GM19043 (cell line): Measurements from ENCODE around the gene OR10G7.

ENCODE experiments used
- ATAC-seq: cut with Tn5 transposase; IDR thresholded peaks from one replicate; pipeline ENCODE4 v1.9.1; 2021; ENCODE audit warnings: low read depth; ENCODE audit not compliant: unreplicated experiment

OR10G7 gene, protein sequence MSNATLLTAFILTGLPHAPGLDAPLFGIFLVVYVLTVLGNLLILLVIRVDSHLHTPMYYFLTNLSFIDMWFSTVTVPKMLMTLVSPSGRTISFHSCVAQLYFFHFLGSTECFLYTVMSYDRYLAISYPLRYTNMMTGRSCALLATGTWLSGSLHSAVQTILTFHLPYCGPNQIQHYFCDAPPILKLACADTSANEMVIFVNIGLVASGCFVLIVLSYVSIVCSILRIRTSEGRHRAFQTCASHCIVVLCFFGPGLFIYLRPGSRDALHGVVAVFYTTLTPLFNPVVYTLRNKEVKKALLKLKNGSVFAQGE

GRCh38 chr11:124041254-124041653 lies at the start of gene OR10G7:
TSS of gene OR10G7 (minus strand) at chr11:124041325. CDS start at chr11:124039001, 2,324 bp downstream.
- no peak for ATAC-seq

DNA sequence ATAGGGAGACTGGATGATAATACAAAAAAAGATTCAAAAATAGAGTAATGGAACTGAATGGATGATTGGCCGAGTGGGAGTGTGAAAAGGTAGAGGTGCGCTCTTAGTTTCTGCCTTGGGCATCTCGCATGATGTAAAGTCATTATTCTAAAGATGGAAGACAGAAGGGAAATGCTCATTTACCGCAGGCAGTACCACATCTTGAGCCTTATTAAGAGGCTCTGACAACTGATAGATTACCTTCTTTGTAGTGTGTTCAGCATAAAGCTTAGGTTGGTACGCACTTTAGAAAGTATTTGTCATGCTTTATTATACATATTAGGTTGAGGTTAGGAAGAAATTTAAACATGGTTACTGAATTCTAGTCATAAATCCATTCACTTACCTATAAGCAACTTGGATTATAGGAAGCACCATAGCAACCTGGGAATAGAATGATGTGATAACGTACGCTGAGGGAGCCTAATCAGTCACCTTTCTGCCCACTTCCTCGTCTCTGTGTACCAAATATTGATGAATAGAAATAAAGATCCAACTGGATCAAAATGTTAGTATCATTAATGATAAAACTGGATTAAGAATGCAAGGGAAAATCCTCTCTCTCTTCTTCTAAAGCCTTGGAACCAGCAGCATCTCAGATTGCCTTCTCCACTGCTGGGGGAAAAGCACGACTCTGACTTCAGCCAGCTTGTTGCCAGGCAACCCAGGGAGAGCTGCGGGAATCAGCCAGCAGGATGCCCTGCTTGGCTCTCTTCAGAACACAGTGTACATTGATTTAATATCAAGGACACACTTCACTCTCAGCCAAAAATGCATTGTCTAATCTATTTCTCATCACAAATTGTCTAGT lies 45.1 kb upstream of the OR10G7 start:
- no peak for ATAC-seq

- no peak for ATAC-seq
Measured at GRCh38 chr11:124085583-124085982, 44.5 kb upstream of the OR10G7 start.

- no peak for ATAC-seq
Measured at GRCh38 chr11:124082371-124082770, 41.2 kb upstream of the OR10G7 start.

DNA sequence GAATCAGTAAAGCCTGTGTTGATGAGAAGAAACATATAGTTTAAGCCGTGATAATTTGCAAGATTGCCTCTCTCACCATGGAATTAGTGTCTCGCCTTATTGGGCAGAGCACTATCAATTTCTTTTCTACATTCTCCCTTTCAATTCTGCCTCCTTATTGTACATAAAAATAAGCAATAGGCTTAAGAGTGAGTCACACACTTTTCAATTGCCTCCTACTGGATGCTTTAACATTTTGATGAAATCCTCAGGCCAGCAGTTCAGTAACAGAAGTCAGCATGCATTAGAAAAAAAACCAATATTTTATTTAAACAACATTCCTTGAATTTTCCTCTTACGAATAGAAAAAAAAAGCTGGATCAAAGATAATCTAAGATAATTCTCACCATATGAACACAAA lies 40.4 kb upstream of the OR10G7 start:
- no peak for ATAC-seq

- ATAC-seq: no peak
Measured at GRCh38 chr11:124080327-124081001, 39.3 kb upstream of the OR10G7 start.

DNA sequence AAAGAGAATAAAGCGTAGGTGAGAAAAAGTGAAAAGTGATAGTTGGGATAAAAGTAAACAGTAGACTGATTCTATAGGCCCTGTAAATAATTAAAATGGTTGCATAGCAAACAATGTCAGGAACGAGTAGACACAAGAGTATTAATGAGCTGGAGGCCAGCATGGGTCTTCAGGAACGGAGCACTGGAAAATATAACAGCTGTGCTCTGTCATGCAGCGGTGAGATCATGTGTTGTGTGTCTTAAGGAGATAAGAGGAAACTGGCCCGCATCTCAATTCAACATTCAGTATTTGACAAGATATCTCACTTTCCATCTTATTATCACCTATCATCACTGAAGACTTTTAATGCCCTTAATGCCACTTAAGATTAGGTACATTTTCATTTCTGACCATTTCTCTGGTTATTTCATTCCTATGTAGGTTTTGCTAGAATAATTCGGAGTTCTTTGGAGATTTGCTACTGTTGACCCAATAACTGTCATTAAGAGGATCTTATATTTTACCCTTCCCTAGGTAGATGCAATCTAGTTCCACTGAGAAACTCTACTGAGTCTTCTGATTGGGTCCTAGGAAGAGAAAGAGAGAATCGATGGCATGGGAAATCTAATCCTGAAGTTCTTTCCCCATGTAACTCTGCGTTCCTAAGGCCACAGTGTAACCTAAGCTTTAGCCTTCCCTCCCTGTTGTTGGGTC lies 38.7 kb upstream of the OR10G7 start:
- no peak for ATAC-seq

- ATAC-seq: no peak
Measured at GRCh38 chr11:124078591-124078990, 37.5 kb upstream of the OR10G7 start.

GRCh38 chr11:124077266-124077665 lies 36.1 kb upstream of the OR10G7 start:
- no peak for ATAC-seq

DNA sequence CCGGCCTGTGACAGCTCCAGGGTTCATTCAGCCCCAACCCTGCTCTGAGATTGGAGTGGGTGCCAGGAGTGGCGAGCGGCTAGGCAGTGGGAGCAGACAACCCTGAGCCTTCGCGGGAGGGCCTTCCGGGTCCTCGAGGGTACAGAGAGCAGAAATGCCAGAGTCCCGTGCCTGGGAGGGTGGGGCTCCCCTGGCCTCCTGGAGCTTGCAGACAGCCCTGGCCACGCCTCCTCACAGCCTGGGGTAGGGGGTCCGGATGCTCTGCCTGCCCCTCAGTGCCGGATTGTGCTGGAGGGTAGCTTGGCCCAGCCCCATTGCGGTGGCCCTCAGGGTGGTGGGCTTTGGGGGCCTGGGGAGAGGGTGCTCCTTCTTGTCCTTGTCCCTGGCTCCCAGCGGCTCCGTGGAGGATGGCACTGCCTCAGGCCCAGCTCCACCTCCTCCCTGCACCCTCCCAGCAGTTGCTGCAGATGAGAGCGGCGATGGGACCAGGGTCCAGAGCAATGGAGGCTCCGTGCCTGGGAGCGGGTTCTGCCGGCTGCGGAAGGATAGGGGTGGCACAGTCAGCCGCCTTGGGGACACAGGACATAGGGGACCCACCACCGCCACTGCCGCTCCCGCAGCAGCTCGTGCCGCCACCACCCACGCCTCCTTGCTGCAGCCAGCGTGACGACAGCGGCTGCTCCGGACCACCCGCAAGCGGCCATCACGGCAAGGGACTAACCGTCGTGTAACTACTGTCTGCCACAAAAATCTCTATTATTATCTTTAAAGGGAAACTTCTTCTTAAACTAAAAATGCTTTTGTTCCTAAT lies 34.9 kb upstream of the OR10G7 start:
- peak; percentile 61 for ATAC-seq

- ATAC-seq: no peak
Measured at GRCh38 chr11:124075492-124075840, 34.3 kb upstream of the OR10G7 start.

GRCh38 chr11:124074554-124074953 lies 33.4 kb upstream of the OR10G7 start:
- ATAC-seq: no peak

DNA sequence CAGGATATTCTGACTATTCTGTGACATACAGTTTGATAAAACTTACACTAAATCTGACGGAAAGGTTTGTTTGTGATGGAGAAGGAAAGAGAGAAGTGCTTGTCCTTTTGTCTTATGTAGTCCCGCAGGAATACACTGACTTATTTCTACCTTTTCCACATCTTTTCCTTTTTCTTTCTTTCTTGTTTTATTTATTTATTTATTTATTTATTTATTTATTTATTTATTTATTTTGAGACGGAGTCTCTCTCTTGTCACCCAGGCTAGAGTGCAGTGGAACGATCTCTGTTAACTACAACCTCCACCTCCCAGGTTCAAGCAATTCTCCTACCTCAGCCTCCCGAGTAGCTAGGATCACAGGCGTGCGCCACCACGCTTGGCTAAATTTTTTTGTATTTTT lies 31.0 kb upstream of the OR10G7 start:
- ATAC-seq: no peak

GRCh38 chr11:124071623-124071948 lies 30.5 kb upstream of the OR10G7 start:
- no peak for ATAC-seq

DNA sequence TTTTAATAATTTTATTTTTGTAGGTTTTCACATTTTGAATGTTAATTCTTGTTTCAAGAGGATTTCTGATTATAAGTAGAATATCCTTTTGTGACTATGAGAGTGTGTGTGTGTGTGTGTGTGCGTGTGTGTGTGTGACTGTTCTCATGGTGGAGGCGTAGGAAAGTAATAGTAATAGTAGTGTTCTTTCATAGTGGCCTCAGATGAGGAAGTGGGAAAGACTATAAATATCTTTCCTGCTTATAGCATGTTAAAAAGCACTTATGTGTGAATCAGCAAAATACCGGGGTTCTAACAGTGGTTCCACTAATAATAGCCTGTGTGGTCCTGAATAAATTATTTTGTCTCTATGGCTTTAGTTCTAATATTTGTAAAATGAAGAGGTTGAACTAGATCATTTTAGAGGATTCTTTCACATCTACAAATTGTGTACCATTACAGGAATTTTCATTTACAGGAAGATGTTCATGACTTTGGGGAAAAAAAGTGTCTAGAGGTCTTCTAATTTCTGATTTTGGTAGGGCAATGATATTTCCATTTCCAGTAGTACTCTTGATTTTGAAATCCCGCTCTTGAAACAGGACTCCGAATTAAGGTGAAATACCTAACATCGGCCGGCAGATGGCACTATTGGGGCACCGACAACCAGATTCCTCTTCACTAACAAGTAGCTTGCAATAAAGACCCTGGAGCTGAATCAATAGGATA lies 29.9 kb upstream of the OR10G7 start:
- peak; percentile 86 for ATAC-seq

DNA sequence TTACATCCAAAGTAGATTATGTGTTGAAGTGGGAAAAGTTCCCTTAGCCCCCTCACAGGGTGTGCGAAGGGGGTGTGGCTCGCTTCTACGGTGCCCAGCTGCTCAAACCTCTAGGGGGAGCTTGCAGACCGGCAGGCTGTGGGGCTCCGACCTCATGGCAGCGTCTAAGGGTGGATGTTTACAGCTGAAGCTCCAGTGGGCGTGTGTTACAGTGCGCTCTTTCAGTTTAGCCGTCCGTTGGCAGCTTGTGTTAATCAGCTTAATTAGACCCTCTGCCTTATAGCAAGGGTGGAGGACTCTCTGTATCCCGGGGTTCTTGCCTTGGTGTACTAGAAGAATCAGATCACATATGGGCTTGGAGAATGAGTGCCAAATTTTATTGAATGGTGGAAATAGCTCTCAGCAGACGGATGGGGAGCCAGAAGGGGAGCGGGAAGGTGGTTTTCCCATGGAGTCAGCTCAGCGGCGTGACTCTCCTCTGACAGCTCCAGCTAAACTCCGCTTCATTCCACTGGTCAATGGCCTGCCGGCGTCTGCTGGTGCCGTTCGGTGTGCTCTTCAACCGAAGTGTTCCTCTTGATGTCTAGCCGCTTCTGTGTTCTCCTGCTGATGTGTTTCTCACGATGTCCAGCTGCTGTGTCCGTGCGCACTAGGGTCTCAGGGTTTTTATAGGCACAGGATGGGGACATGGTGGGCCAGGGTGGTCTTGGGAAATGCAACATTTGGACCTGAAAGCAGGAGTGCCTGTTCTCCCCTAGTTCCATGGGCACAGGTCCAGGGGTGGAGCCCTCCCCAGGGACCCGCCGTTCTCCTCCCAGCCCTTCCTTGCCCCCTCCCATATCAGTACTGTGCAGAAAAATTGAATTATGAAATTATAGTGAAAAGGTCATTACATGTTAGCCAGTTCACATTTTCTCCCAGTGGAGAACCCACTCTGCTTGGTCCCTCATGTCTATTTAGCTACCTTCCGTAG lies 28.6 kb upstream of the OR10G7 start:
- ATAC-seq: peak; percentile 71

DNA sequence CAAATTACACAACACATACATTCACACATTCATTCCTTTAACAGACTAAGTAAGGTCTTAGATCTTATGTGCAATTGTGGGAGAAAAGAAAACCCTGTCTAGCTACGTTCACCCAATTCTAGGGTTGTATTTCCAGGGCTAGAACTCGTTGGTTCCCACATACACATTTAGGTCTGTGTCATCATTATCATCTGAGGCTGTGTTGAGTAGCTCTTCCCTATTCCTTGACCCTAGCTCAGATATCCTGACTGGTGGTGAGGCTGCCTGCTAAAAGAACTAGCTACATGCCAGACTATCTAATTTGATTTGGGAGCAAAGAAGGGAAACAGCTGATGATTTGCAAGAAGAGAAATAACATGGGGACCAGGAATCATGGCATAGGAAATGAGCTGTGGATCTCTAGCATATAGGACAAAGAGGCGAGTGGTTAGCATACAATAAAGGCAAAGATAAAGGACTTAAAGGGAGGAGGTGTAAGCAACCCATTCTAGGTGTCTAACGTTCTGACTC lies 27.5 kb upstream of the OR10G7 start:
- no peak for ATAC-seq

GRCh38 chr11:124052966-124053365 lies 11.8 kb upstream of the OR10G7 start:
- no peak for ATAC-seq
